ENCODE results near the gene MRGPRX1. TPM values are rescaled to one million over a fixed set of nuclear protein-coding genes. Genes with fewer than 3 reads are reported as not detected.

MRGPRX1 gene
- polyA plus RNA-seq, 1 donor, result not detected

Other genes with a start within 250 kb of the MRGPRX1 start
- 8.1 TPM for gene TMEM86A, start 240.6 kb downstream of the MRGPRX1 start, polyA plus RNA-seq (ENCODE audit: insufficient read length)
- gene IGSF22, start 213.2 kb downstream of the MRGPRX1 start, polyA plus RNA-seq (ENCODE audit: insufficient read length), result 1.9 TPM
- 0.81 TPM for gene PTPN5, start 147.6 kb downstream of the MRGPRX1 start, polyA plus RNA-seq (ENCODE audit: insufficient read length)
- not detected for gene MRGPRX2, start 121.3 kb upstream of the MRGPRX1 start, polyA plus RNA-seq (ENCODE audit: insufficient read length)
- gene ZDHHC13, start 177.8 kb upstream of the MRGPRX1 start, polyA plus RNA-seq (ENCODE audit: insufficient read length), result 24.2 TPM